GM21529 (cell line): ENCODE measurements around the gene MTCL3.

ENCODE experiments used
- ATAC-seq: cut with Tn5 transposase; IDR thresholded peaks from one replicate; pipeline ENCODE4 v1.9.1; 2021; ENCODE audit not compliant: unreplicated experiment

The MTCL3 gene

GRCh38 chr6:127515794-127516661 lies 3.1 kb downstream of the MTCL3 start:
- peak; percentile 74 for ATAC-seq

GRCh38 chr6:127515234-127515793 lies 3.8 kb downstream of the MTCL3 start:
- ATAC-seq = no peak

GRCh38 chr6:127514773-127515227 lies 4.3 kb downstream of the MTCL3 start:
- ATAC-seq = no peak

GRCh38 chr6:127514179-127514772 lies 4.9 kb downstream of the MTCL3 start:
- no peak for ATAC-seq

- ATAC-seq = no peak
Observed at GRCh38 chr6:127513425-127513824, 5.7 kb downstream of the MTCL3 start.

GRCh38 chr6:127510876-127511275 lies 8.3 kb downstream of the MTCL3 start:
- no peak for ATAC-seq

GRCh38 chr6:127506894-127507293 lies 12.2 kb downstream of the MTCL3 start:
- no peak for ATAC-seq

- ATAC-seq = no peak
Observed at GRCh38 chr6:127503022-127503421, 16.1 kb downstream of the MTCL3 start.

GRCh38 chr6:127497410-127497809 lies 21.7 kb downstream of the MTCL3 start:
- ATAC-seq = no peak

GRCh38 chr6:127496471-127496870 lies 22.7 kb downstream of the MTCL3 start:
- no peak for ATAC-seq

- no peak for ATAC-seq
Observed at GRCh38 chr6:127494240-127494767, 24.8 kb downstream of the MTCL3 start.

GRCh38 chr6:127489248-127489647 lies 29.9 kb downstream of the MTCL3 start:
- no peak for ATAC-seq

GRCh38 chr6:127486934-127487333 lies 32.2 kb downstream of the MTCL3 start:
- ATAC-seq = no peak

GRCh38 chr6:127484212-127484863 lies 34.8 kb downstream of the MTCL3 start:
- ATAC-seq = peak; percentile 100

- ATAC-seq = peak; percentile 11
Observed at GRCh38 chr6:127483399-127484055, 35.6 kb downstream of the MTCL3 start.

GRCh38 chr6:127482325-127482724 lies 36.8 kb downstream of the MTCL3 start:
- no peak for ATAC-seq

GRCh38 chr6:127481628-127482027 lies 37.5 kb downstream of the MTCL3 start:
- ATAC-seq = no peak

- ATAC-seq = no peak
Observed at GRCh38 chr6:127481111-127481510, 38.0 kb downstream of the MTCL3 start.

GRCh38 chr6:127477658-127478057 lies 41.5 kb downstream of the MTCL3 start:
- no peak for ATAC-seq

GRCh38 chr6:127475823-127476176 lies 43.3 kb downstream of the MTCL3 start:
- ATAC-seq = no peak
